HG03097 (cell line): ENCODE measurements around the gene LRRC31.

ENCODE experiments used
- ATAC-seq: cut with Tn5 transposase; IDR thresholded peaks from one replicate; pipeline ENCODE4 v1.9.1; 2021; ENCODE audit not compliant: unreplicated experiment, low FRiP score

The LRRC31 gene

GRCh38 chr3:169815590-169816150 is 54.1 kb downstream of the LRRC31 start:
- no peak for ATAC-seq

- ATAC-seq = peak; percentile 89
These were observed 55.8 kb downstream of the LRRC31 start for GRCh38 chr3:169813757-169814517.

- no peak for ATAC-seq
These were observed 56.5 kb downstream of the LRRC31 start for GRCh38 chr3:169813278-169813677.

- ATAC-seq = peak; percentile 67
These were observed 57.2 kb downstream of the LRRC31 start, which contains the start of the genes LRRC34 and LRRIQ4 for GRCh38 chr3:169812332-169813235. LRRC34 (minus strand) TSS chr3:169812904; CDS start chr3:169812548, 356 bp downstream. LRRIQ4 (plus strand) TSS chr3:169812870; CDS start chr3:169821922, 9,052 bp downstream.

- ATAC-seq = no peak
These were observed 58.0 kb downstream of the LRRC31 start for GRCh38 chr3:169811631-169812331.

GRCh38 chr3:169809230-169809795 is 60.4 kb downstream of the LRRC31 start:
- no peak for ATAC-seq

- no peak for ATAC-seq
These were observed 65.1 kb downstream of the LRRC31 start for GRCh38 chr3:169804681-169805080.

GRCh38 chr3:169792359-169792758 is 77.4 kb downstream of the LRRC31 start:
- no peak for ATAC-seq

- no peak for ATAC-seq
These were observed 78.9 kb downstream of the LRRC31 start for GRCh38 chr3:169790687-169791429.

- ATAC-seq = no peak
These were observed 79.5 kb downstream of the LRRC31 start for GRCh38 chr3:169790219-169790618.
